ENCODE measurements around the gene ALKBH5. TPM values are rescaled to one million over a fixed set of nuclear protein-coding genes. Genes with fewer than 3 reads are reported as not detected.

Gene ALKBH5
- total and polyA plus RNA-seq, 2 donors (not counting 1 experiment from before 2014, with no cell fraction given), result 70.3 to 103 TPM

GRCh38 chr17:18218756-18219415 lies 35.3 kb downstream of the ALKBH5 start:
- no peak overlapping the region for H3K27ac ChIP-seq (ENCODE audit: insufficient read depth, low read length)
- no peak overlapping the region for H3K4me3 ChIP-seq (replicated peaks in 1 of 4; ENCODE audit: control extremely low read depth in 1 of 4, insufficient read depth in 1 of 4, low read depth in 3 of 4, low read length in 4 of 4)
- H3K4me1 ChIP-seq (ENCODE audit: control insufficient read depth, extremely low read depth, insufficient read depth, low read length), result peaks cover 17% of the 10 kb centered on the region
- no peak overlapping the region for H2AFZ ChIP-seq (ENCODE audit: low read length)
- no peaks in the 10 kb centered on the region for H4K20me1 ChIP-seq (ENCODE audit: control insufficient read depth, extremely low read depth, insufficient read depth, low read length)
- TF ChIP-seq EZH2 (IDR thresholded peaks at IDR 0.05; ENCODE audit: low read length, missing control alignments) (no peak), CTCF (conservative IDR thresholded peaks at IDR 0.05 in 1 of 2, IDR thresholded peaks at IDR 0.05 in 1 of 2; ENCODE audit: low read depth in 1 of 2, low read length in 2 of 2) (no peak)
- no peak overlapping the region for H3K4me2 ChIP-seq (ENCODE audit: extremely low read depth, insufficient read depth, low read length)
- no peaks in the 10 kb centered on the region for H3K36me3 ChIP-seq (ENCODE audit: control insufficient read depth, insufficient read depth, low read length)
- H3K9me3 ChIP-seq (ENCODE audit: control insufficient read depth, insufficient read depth, low read depth, low read length), result no peaks in the 10 kb centered on the region
- H3K27me3 ChIP-seq (ENCODE audit: control insufficient read depth, insufficient read depth, low read length), result no peaks in the 10 kb centered on the region
- H3K9ac ChIP-seq (ENCODE audit: insufficient read depth, low read length), result no peak overlapping the region
- H3K79me2 ChIP-seq (ENCODE audit: control insufficient read depth, insufficient read depth, low read length), result no peaks in the 10 kb centered on the region
- DNase-seq (ENCODE audit: low read depth in 2 of 2), result peak; percentile 44 to 68

- no peak overlapping the region for H3K9ac ChIP-seq (ENCODE audit: insufficient read depth, low read length)
- H3K27ac ChIP-seq (ENCODE audit: insufficient read depth, low read length), result no peak overlapping the region
- peaks cover 22% of the 10 kb centered on the region for H3K4me1 ChIP-seq (ENCODE audit: control insufficient read depth, extremely low read depth, insufficient read depth, low read length)
- H2AFZ ChIP-seq (ENCODE audit: low read length), result peak overlapping the region; percentile 97
- TF ChIP-seq EZH2 (IDR thresholded peaks at IDR 0.05; ENCODE audit: low read length, missing control alignments) (no peak), CTCF (conservative IDR thresholded peaks at IDR 0.05 in 1 of 2, IDR thresholded peaks at IDR 0.05 in 1 of 2; ENCODE audit: low read depth in 1 of 2, low read length in 2 of 2) (no peak)
- H3K36me3 ChIP-seq (ENCODE audit: control insufficient read depth, insufficient read depth, low read length), result peaks cover 2% of the 10 kb centered on the region
- H3K27me3 ChIP-seq (ENCODE audit: control insufficient read depth, insufficient read depth, low read length), result no peaks in the 10 kb centered on the region
- H3K4me2 ChIP-seq (ENCODE audit: extremely low read depth, insufficient read depth, low read length), result no peak overlapping the region
- no peak overlapping the region for H3K4me3 ChIP-seq (replicated peaks in 1 of 4; ENCODE audit: control extremely low read depth in 1 of 4, insufficient read depth in 1 of 4, low read depth in 3 of 4, low read length in 4 of 4)
- H3K9me3 ChIP-seq (ENCODE audit: control insufficient read depth, insufficient read depth, low read depth, low read length), result no peaks in the 10 kb centered on the region
- peaks cover 11% of the 10 kb centered on the region for H3K79me2 ChIP-seq (ENCODE audit: control insufficient read depth, insufficient read depth, low read length)
- DNase-seq (ENCODE audit: low read depth in 2 of 2), result no peak
- H4K20me1 ChIP-seq (ENCODE audit: control insufficient read depth, extremely low read depth, insufficient read depth, low read length), result no peaks in the 10 kb centered on the region
These were observed 40.4 kb downstream of the ALKBH5 start for GRCh38 chr17:18224053-18224386.

- peak overlapping the region in 3 of 4 experiments; percentile 17 to 53 (median 49) for H3K4me3 ChIP-seq (replicated peaks in 1 of 4; ENCODE audit: control extremely low read depth in 1 of 4, insufficient read depth in 1 of 4, low read depth in 3 of 4, low read length in 4 of 4)
- peak; percentile 14 to 32 for DNase-seq (ENCODE audit: low read depth in 2 of 2)
- peak overlapping the region; percentile 58 for H3K27ac ChIP-seq (ENCODE audit: insufficient read depth, low read length)
These were observed 40.9 kb downstream of the ALKBH5 start for GRCh38 chr17:18224387-18225120.

More at GRCh38 chr17:18224387-18225120, 40.9 kb downstream of the ALKBH5 start:
- H4K20me1 ChIP-seq (ENCODE audit: control insufficient read depth, extremely low read depth, insufficient read depth, low read length), result no peaks in the 10 kb centered on the region
- H3K9ac ChIP-seq (ENCODE audit: insufficient read depth, low read length), result peak overlapping the region; percentile 1
- H3K27me3 ChIP-seq (ENCODE audit: control insufficient read depth, insufficient read depth, low read length), result no peaks in the 10 kb centered on the region
- H3K36me3 ChIP-seq (ENCODE audit: control insufficient read depth, insufficient read depth, low read length), result peaks cover 2% of the 10 kb centered on the region
- peak overlapping the region; percentile 77 for H3K4me2 ChIP-seq (ENCODE audit: extremely low read depth, insufficient read depth, low read length)
- H2AFZ ChIP-seq (ENCODE audit: low read length), result peak overlapping the region; percentile 97
- H3K9me3 ChIP-seq (ENCODE audit: control insufficient read depth, insufficient read depth, low read depth, low read length), result no peaks in the 10 kb centered on the region
- peaks cover 19% of the 10 kb centered on the region for H3K4me1 ChIP-seq (ENCODE audit: control insufficient read depth, extremely low read depth, insufficient read depth, low read length)
- peaks cover 11% of the 10 kb centered on the region for H3K79me2 ChIP-seq (ENCODE audit: control insufficient read depth, insufficient read depth, low read length)
- TF ChIP-seq EZH2 (IDR thresholded peaks at IDR 0.05; ENCODE audit: low read length, missing control alignments) (no peak), CTCF (conservative IDR thresholded peaks at IDR 0.05 in 1 of 2, IDR thresholded peaks at IDR 0.05 in 1 of 2; ENCODE audit: low read depth in 1 of 2, low read length in 2 of 2) (no peak)
